GM19193 (cell line): Measurements from ENCODE around the gene TDRD5.

Experiments
- POLR2A ChIP-seq: IDR thresholded peaks from 4 replicates; pipeline ENCODE4 v1.6.1; 2011; ENCODE audit not compliant: insufficient read depth, insufficient read length; ENCODE audit errors: extremely low read depth

The TDRD5 gene

GRCh38 chr1:179591592-179592580, at the start of gene TDRD5:
TSS of gene TDRD5 (plus strand) at chr1:179591832. CDS start at chr1:179592616, 784 bp downstream.
- no peak for TF ChIP-seq POLR2A

DNA sequence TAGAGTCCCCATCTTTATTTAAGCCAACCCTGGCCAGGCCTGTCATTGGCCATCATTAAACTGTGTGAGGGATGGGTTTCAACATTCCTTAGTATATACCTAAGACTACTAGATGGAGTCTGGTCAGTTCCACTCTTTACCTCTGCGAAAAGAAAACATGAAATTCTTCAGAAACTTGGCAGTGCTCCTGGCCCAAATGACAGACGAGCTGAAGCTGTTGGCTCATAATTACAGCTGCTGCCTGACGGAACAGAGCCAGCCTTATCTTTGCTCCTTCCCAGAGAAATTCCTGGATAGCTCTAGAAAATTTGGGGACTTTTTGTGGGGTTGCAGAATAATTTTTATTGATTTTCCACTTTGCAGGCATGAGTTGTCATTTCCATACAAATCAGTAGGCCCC, 46.3 kb upstream of the TDRD5 start:
- TF ChIP-seq POLR2A, result no peak

GRCh38 chr1:179547021-179547535, 44.6 kb upstream of the TDRD5 start:
- no peak for TF ChIP-seq POLR2A

DNA sequence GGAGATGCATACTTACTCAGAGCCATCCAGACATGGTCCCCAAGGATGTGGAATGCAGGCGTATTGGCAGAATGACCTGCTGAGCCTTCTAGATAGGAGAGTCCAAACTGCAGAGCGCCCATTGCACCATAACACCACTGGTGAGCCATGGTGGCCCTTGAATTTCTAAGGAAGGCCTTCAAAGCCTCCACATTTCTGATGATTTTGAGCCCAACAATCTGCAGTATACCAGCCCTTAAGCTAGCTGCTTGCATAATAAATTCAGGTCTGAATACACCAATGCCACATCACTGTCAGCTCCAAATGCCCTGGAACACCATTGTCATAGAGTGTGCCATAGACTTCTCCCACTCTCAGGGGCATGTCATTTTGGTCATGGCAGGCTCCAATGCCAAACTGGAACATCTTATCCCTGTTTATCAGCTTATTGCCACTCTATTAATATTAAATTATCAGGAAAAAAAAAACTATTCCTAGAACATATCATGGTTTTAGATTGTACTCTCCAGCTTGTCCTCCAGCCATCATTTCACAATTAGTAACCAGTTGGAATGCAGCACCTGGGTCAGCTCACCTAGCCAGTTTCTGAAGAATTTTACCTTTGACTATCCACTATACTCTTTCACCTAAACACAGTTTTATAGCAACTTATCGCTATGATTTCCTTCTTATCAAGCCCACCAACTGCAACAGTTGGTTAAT, 42.8 kb upstream of the TDRD5 start:
- TF ChIP-seq POLR2A, result no peak

DNA sequence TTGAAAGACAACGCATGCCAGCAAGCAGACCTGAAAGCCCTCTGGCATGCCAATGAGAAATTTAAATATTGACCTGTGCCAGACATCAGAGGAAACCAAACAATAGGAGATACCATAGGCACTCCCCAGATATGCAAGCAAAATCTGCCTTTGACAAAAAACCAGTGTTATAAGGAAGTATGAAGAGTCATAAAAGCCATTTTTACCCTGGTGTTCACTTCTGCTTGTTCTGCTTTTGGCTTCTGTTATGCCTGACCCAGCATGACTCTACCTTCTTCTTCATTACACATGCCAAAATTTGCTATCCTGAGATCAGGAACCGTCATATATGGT, 42.3 kb upstream of the TDRD5 start:
- no peak for TF ChIP-seq POLR2A

GRCh38 chr1:179550746-179551682, 40.6 kb upstream of the TDRD5 start:
- TF ChIP-seq POLR2A, result no peak

DNA sequence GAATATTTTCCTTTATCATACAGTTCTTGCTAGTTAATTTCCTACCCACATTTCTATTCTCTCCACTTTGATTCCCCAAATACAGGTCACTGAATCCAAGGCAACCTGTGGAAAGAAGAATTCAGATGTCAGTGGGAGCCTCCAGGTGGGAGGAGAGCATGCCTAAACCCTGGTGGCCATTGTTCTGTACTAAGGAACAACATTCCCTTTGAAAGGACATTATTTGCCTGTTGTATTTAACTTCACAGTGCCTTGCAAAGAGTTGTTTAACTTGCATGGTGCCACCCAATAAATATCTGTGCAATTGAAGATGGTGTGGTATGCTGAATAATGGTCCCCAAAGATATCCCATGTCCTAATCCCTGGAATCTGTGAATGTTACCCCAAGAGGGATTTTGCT, 37.2 kb upstream of the TDRD5 start:
- no peak for TF ChIP-seq POLR2A

GRCh38 chr1:179558078-179558477, 33.6 kb upstream of the TDRD5 start:
- TF ChIP-seq POLR2A, result no peak

- TF ChIP-seq POLR2A, result no peak
These were observed 15.9 kb upstream of the TDRD5 start, which contains the start of gene NPHS2 for GRCh38 chr1:179575497-179576314. TSS of gene NPHS2 (minus strand) at chr1:179575948. CDS start at chr1:179575864, 84 bp downstream.

DNA sequence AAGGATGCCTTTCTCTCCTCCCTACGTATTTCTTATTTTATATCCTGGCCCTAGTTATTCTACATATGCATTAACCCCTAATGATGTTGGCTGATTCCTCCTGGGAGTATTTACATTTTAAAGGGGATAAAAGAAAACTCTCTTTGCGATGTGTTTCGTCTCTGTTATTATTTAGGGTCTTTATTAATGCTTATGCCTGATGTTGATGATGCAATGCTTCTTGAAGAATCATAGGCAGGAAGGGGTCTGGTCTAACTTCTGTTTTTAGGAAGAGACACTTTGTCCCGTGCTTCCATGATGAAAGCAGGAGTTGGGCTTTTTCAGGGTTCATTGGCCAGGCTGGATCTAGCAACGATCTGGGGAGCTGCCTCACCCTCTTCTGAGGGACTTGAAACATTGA, 15.1 kb upstream of the TDRD5 start:
- no peak for TF ChIP-seq POLR2A

GRCh38 chr1:179583771-179584320, 7.8 kb upstream of the TDRD5 start:
- no peak for TF ChIP-seq POLR2A

DNA sequence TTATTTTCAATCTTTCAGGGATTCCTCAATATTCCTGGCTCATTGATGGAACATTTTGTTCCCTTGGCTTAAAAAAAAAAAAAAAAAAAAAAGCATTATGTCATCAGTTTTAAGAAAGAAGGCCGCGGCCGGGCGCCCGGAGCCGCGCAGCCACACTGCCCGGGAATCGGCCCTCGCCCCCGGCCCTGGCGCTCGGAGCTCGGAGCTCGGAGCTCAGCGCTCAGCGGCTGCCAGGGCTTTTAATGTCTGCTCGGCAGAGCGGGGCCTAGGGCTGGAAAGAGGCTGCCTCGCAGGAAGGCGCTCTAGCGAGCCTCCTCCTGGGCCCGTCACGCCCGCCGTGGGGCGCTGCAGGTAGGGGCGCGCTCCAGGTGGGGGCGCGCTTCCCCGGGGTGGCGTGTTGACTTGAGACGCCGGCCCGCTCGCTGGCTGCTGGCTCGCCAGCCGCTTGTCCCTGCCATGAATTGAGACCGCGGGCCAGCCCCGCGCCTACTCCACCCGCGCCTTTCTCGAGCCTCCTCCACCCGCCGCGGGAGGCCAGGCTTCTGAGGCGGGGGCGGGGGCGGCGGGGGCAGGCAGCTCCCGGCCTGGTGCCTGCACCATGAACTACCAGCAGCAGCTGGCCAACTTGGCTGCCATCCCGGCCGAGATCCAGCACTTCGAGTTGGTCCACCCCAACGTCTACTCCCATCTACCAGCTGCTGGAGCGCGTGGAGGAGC, 5.4 kb upstream of the TDRD5 start:
- no peak for TF ChIP-seq POLR2A

- no peak for TF ChIP-seq POLR2A
These were observed 4.3 kb upstream of the TDRD5 start for GRCh38 chr1:179587336-179587735.
